Heart left ventricle (tissue), 16 donors: Measurements from ENCODE around the gene MON1A. TPM values are rescaled to one million over a fixed set of nuclear protein-coding genes. Genes with fewer than 3 reads are reported as not detected.

Experiments
- ATAC-seq, 4 donors: fragments of 200-7000 bp; cut with Tn5 transposase; one replicate each; pipeline ENCODE4 v1.9.1; 2020 to 2022; ENCODE audit warnings: moderate library complexity in 4 of 4, mild to moderate bottlenecking in 3 of 4, moderate number of reproducible peaks in 1 of 4
- DNase-seq, 5 donors: peaks; one replicate each; pipeline ENCODE4 v3.0.0-alpha.2; 2020
- H3K27ac ChIP-seq, 12 donors: fragments of 200-600 bp; sonication (generic) in 4 of 12; one replicate each; pipeline versions ENCODE4 v1.5.0 to v1.8.0; 2016 to 2022; ENCODE audit warnings: mild to moderate bottlenecking in 2 of 12
- H3K27me3 ChIP-seq, 9 donors: fragments of 200-600 bp; sonication (generic) in 2 of 9; one replicate each; pipeline versions ENCODE4 v1.5.1 to v1.8.0; 2016 to 2022; ENCODE audit warnings: mild to moderate bottlenecking in 3 of 9
- H3K36me3 ChIP-seq, 9 donors: fragments of 200-600 bp; sonication (generic) in 2 of 9; one replicate each; pipeline versions ENCODE4 v1.5.0 to v1.8.0; 2018 to 2022; ENCODE audit warnings: mild to moderate bottlenecking in 2 of 9
- H3K4me1 ChIP-seq, 12 donors: fragments of 200-600 bp; sonication (generic) in 4 of 12; one replicate each; pipeline versions ENCODE4 v1.5.0 to v1.8.0; 2016 to 2022; ENCODE audit warnings: mild to moderate bottlenecking in 3 of 12
- H3K4me3 ChIP-seq, 12 donors: fragments of 200-600 bp; sonication (generic) in 4 of 12; one replicate each; pipeline versions ENCODE4 v1.5.0 to v1.8.0; 2017 to 2022; ENCODE audit warnings: mild to moderate bottlenecking in 9 of 12, moderate library complexity in 4 of 12
- H3K9me3 ChIP-seq, 12 donors: fragments of 200-600 bp; sonication (generic) in 4 of 12; one replicate each; pipeline versions ENCODE4 v1.5.0 to v1.8.0; 2016 to 2022; ENCODE audit warnings: mild to moderate bottlenecking in 1 of 12
- POLR2A ChIP-seq, 2 donors: fragments of 450-650 bp; IDR thresholded peaks; one replicate each; pipeline ENCODE4 v1.6.1; 2017; ENCODE audit warnings: antibody characterized with exemption in 2 of 2, mild to moderate bottlenecking in 2 of 2, moderate library complexity in 2 of 2
- WGBS, 4 donors: extraction: QIAGEN DNeasy Blood & Tissue Kit in 2 of 4; methylation state at CpG; one replicate each; pipeline versions ENCODE4 v1.1.5 to v1.1.7; 2013 to 2018; 5-methylcytosine and 5-hydroxymethylcytosine counted together
- intact Hi-C, 10 donors: fragments of 100-400 bp; cut with DNase I; formaldehyde crosslinking; loops; one replicate each; pipeline versions ENCODE4 v1.11.1 to v1.14.2; 2022
- long read RNA-seq, 3 donors: library from polyadenylated mRNA; unstranded; transcript quantifications; one replicate each; pipeline ENCODE4 v2.0.0, GENCODE V29; 2020 to 2021
- polyA plus RNA-seq, 2 donors: library from polyadenylated mRNA; stranded (reverse); fragments of 200-250 nt; gene quantifications; one replicate each; pipeline ENCODE4 v1.2.3, GENCODE V29; 2013
- total RNA-seq, 9 donors: library from RNA; depleted of rRNA in 2 of 9; stranded (reverse); fragments of >200 nt in 2 of 9; fragmentation: NEBNext Ultra II Directional in 3 of 9; extraction: Animal tissue kit (Norgen Biotek cat#: 25700) in 3 of 9; gene quantifications; one replicate each; pipeline versions ENCODE4 v1.1.0 to v1.2.4, GENCODE V29; 2016 to 2023
- TF ChIP-seq, protein P1 (sequence below), 12 donors: fragments of 200-600 bp; sonication (generic) in 4 of 12; IDR thresholded peaks; one replicate each; pipeline versions ENCODE4 v1.5.0 to v1.8.0; 2018 to 2022; ENCODE audit warnings: antibody characterized with exemption in 12 of 12, mild to moderate bottlenecking in 5 of 12
- donor health status: ischemic (EF 13 %, LVEDD 7.1; RV severe dilation, severe dysfunction).
- donor health status: healthy with polysubstance abuse.
- donor health status: DM: no; HTN: yes; CAD: no.
- donor health status: DM: no; HTN: no; CAD: no.
- donor health status: ischemic (EF 25% LVEDD 6.9; RV normal size, moderate dysfunction).
- donor health status: ischemic (EF 25% LVEDD 5.7; RV mildly dilated, moderate dysfunction).
- donor health status: healthy.
- donor health status: DM: yes; HTN: yes; CAD: no.
- donor health status: ischemic (EF 35%, LVEDD 5.7; RV mildly dilated, moderate dysfunction).
- donor health status: nonischemic (EF 11% LVEDD 7.7; RV severe dilation, severe dysfunction).
- donor health status: DM: yes; HTN: yes; CAD: no.
- donor health status: PGD.
- donor health status: ischemic (EF 29% LVEDD 5.4; RV normal size, mild dysfunction).
- donor health status: nonischemic (EF 23%, LVEDD 6.1; RV moderate dilation, normal function).

The MON1A gene
- 10 to 100 TPM in 2 of 9 donors, 1 to 10 TPM in 7; 4.8 to 13.0 (median 7.7) TPM for total RNA-seq
- 10 to 100 TPM in 1 of 2 donors, 1 to 10 TPM in 1; 5.2 to 16.3 TPM for polyA plus RNA-seq
- long read RNA-seq, donor 1, transcript MON1A-201 (6 exons, 2,370 nt), result major isoform, 14 of 18 reads
- long read RNA-seq, donor 1, partial matches to known transcripts, result 2 of 18 reads
- long read RNA-seq, donor 1, other reads (novel, unspliced or antisense), result 2 of 18 reads
- long read RNA-seq, donor 2, transcript MON1A-203 (5 exons, 1,617 nt), result minor isoform, 6 of 68 reads
- long read RNA-seq, donor 2, transcript MON1A-201 (6 exons, 2,370 nt), result major isoform, 45 of 68 reads
- long read RNA-seq, donor 2, partial matches to known transcripts, result 12 of 68 reads
- long read RNA-seq, donor 2, other reads (novel, unspliced or antisense), result 4 of 68 reads
- long read RNA-seq, donor 3, transcript MON1A-201 (6 exons, 2,370 nt), result major isoform, 17 of 24 reads
- long read RNA-seq, donor 3, partial matches to known transcripts, result 5 of 24 reads
- long read RNA-seq, donor 3, other reads (novel, unspliced or antisense), result 2 of 24 reads

DNA sequence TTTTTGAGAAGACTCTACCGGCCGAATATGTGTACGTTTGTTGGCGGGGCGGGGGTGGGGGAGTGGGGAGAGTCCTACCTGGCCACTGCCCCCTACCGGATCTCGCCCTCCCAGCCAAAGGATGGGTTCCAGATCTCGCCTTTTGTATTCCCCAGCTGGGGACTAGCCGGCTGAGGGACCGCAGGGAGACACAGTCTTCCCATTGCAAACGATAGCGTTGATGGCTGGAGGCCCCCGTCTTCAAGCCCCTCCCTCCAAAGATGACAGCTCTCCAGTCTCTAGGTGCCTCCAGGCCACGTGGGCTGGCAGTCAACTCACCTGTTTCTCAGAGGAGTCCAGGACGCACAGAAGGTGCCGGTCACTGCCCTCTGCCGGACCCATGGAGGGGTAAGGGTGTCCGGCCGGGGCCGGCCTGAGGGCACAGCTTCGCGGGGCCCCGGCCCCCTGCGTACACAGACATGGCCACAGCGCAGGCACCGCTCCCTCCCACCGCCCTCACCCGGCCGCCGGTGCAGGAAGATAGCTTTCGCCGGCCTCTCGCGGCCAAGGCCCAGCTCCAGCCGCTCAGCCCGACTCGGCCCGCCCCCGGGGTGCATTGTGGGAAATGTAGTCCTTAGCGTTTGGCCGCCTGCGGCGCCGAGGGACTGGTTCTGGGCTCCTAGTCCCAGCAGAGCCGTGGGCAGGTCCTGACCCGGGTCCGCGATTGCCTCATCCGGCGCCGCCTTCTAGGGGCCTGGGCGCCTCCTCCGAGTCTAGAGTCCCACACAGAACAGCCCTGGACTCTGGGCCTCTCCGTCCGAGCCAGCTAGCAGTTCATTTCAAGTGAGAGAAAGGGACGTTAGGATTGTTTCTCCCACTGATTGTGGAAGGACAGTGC is at the start of gene MON1A:
MON1A (minus strand) TSS at position 521 of the 877 bp plus-strand sequence. CDS start 16,465 bp downstream, outside the sequence.
- WGBS, 4 donors, result 0 to 1% (median 1%) methylated on average over 28 to 56 of the region's 56 CpGs
- intact Hi-C loops, result loop anchor here in 3 of 10 donors (2.0 to 10.0 kb wide), 3 partner anchors 73 to 365 kb away; partner anchors contain the start of genes HYAL3 (in 1 of the 3), IFRD2 (in 1 of the 3), NAA80 (in 1 of the 3) and TRAIP (in 1 of the 3)

GRCh38 chr3:49976942-49977341 is 47.3 kb upstream of the MON1A start:
- TF ChIP-seq POLR2A (IDR thresholded peaks at IDR 0.05), result no peak
- TF ChIP-seq, protein P1, sequence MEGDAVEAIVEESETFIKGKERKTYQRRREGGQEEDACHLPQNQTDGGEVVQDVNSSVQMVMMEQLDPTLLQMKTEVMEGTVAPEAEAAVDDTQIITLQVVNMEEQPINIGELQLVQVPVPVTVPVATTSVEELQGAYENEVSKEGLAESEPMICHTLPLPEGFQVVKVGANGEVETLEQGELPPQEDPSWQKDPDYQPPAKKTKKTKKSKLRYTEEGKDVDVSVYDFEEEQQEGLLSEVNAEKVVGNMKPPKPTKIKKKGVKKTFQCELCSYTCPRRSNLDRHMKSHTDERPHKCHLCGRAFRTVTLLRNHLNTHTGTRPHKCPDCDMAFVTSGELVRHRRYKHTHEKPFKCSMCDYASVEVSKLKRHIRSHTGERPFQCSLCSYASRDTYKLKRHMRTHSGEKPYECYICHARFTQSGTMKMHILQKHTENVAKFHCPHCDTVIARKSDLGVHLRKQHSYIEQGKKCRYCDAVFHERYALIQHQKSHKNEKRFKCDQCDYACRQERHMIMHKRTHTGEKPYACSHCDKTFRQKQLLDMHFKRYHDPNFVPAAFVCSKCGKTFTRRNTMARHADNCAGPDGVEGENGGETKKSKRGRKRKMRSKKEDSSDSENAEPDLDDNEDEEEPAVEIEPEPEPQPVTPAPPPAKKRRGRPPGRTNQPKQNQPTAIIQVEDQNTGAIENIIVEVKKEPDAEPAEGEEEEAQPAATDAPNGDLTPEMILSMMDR (IDR thresholded peaks at IDR 0.05), result no peak
- H3K36me3 ChIP-seq, result peaks cover 0 to 81% (median 67%) of the 10 kb centered on the region in 9 donors
- H3K9me3 ChIP-seq, result no peaks in the 10 kb centered on the region
- peaks cover 0 to 9% (median 0%) of the 10 kb centered on the region in 12 donors for H3K4me1 ChIP-seq
- no peak for ATAC-seq
- H3K27ac ChIP-seq, result no peak overlapping the region
- WGBS, 4 donors, result 71 to 80% (median 72%) methylated on average over 2 of the region's 2 CpGs
- no peak for DNase-seq
- intact Hi-C loops, result no loop called here
- H3K4me3 ChIP-seq, result no peak overlapping the region
- H3K27me3 ChIP-seq, result no peaks in the 10 kb centered on the region

More for the DNA sequence above, at the start of gene MON1A:
- Histone ChIP-seq H3K27ac (peak within 1 kb of the TSS; percentile 72 to 94 (median 89)), H3K4me1 (peaks cover 0 to 31% (median 21%) of the 10 kb centered on the region in 12 donors), H3K4me3 (peak within 1 kb of the TSS; percentile 66 to 93 (median 82)), H3K36me3 (no peaks in the 10 kb centered on the region), H3K27me3 (no peaks in the 10 kb centered on the region), H3K9me3 (no peaks in the 10 kb centered on the region)
- peak; percentile 97 to 98 (median 97) for DNase-seq
- peak in 1 of 2 donors; percentile 76 for TF ChIP-seq POLR2A (IDR thresholded peaks at IDR 0.05)
- TF ChIP-seq, protein P1 (IDR thresholded peaks at IDR 0.05), result peak in 9 of 12 donors; percentile 11 to 53 (median 28)
- peak; percentile 95 to 100 (median 99) for ATAC-seq

DNA sequence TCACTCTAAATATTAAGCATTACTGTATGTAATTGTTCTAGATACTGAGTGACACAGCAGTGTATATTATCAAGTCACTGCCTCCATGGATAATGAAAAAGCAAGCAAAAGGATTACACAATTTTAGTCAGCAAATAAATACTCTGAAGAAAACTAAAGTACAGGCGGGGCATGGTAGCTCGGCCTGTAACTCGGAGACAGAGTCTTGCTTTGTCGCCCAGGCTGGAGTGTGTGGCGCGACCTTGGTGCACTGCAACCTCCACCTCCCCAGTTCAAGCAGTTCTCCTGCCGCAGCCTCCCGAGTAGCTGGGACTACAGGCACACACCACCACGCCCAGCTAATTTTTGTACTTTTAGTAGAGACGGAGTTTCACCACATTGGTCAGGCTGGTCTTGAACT is 43.0 kb upstream of the MON1A start:
- peaks cover 0 to 12% (median 0%) of the 10 kb centered on the region in 12 donors for H3K4me1 ChIP-seq
- WGBS, 4 donors, result 93 to 98% (median 96%) methylated on average over 10 of the region's 10 CpGs
- DNase-seq, result no peak
- H3K4me3 ChIP-seq, result no peak overlapping the region
- no peak overlapping the region for H3K27ac ChIP-seq
- no peaks in the 10 kb centered on the region for H3K9me3 ChIP-seq
- H3K27me3 ChIP-seq, result no peaks in the 10 kb centered on the region
- no peak for ATAC-seq
- H3K36me3 ChIP-seq, result peaks cover 0 to 73% (median 53%) of the 10 kb centered on the region in 9 donors
- intact Hi-C loops, result no loop called here
- TF ChIP-seq, protein P1 (IDR thresholded peaks at IDR 0.05), result no peak
- no peak for TF ChIP-seq POLR2A (IDR thresholded peaks at IDR 0.05)
